Measurements from ENCODE around the gene TKT. TPM values are rescaled to one million over a fixed set of nuclear protein-coding genes. Genes with fewer than 3 reads are reported as not detected.

TKT gene
- total and polyA plus RNA-seq, 2 experiments from 2014 or later = 584 to 1,411 TPM

- H3K27ac Mint-ChIP-seq = peak overlapping the region; percentile 48; the same call in 1 of the 2 replicates
Observed at GRCh38 chr3:53232641-53233377, 23.0 kb downstream of the TKT start.

More at GRCh38 chr3:53232641-53233377, 23.0 kb downstream of the TKT start:
- Mint-ChIP-seq H3K36me3 (ENCODE audit: low read depth) (peaks cover 100% of the 10 kb centered on the region), H3K4me3 (no peak overlapping the region), H3K4me1 (peaks cover 19% of the 10 kb centered on the region), H3K9me3 (no peaks in the 10 kb centered on the region), H3K27me3 (ENCODE audit: insufficient read depth, low read depth, poor library complexity) (peaks cover 29% of the 10 kb centered on the region)
- Histone ChIP-seq H3K27ac (ENCODE audit: low read depth) (peak overlapping the region; percentile 70; the same call in 1 of the 2 replicates), H2AFZ (no peak overlapping the region), H3K9me2 (ENCODE audit: insufficient read depth) (no peaks in the 10 kb centered on the region), H3K79me2 (replicated peaks; ENCODE audit: insufficient read depth) (peaks cover 15% of the 10 kb centered on the region), H3F3A (replicated peaks; ENCODE audit: low read depth) (peaks cover 73% of the 10 kb centered on the region), H3K27me3 (ENCODE audit: insufficient read depth) (no peaks in the 10 kb centered on the region), H3K4me2 (no peak overlapping the region), H4K20me1 (replicated peaks; ENCODE audit: insufficient read depth) (peaks cover 61% of the 10 kb centered on the region), H3K4me3 (no peak overlapping the region), H3K4me1 (ENCODE audit: insufficient read depth) (0 out of 2 replicates have a peak, but pooled peaks cover 3% of the 10 kb centered on the region), H3K36me3 (ENCODE audit: insufficient read depth) (peaks cover 64% of the 10 kb centered on the region)
- TF ChIP-seq, protein P1, sequence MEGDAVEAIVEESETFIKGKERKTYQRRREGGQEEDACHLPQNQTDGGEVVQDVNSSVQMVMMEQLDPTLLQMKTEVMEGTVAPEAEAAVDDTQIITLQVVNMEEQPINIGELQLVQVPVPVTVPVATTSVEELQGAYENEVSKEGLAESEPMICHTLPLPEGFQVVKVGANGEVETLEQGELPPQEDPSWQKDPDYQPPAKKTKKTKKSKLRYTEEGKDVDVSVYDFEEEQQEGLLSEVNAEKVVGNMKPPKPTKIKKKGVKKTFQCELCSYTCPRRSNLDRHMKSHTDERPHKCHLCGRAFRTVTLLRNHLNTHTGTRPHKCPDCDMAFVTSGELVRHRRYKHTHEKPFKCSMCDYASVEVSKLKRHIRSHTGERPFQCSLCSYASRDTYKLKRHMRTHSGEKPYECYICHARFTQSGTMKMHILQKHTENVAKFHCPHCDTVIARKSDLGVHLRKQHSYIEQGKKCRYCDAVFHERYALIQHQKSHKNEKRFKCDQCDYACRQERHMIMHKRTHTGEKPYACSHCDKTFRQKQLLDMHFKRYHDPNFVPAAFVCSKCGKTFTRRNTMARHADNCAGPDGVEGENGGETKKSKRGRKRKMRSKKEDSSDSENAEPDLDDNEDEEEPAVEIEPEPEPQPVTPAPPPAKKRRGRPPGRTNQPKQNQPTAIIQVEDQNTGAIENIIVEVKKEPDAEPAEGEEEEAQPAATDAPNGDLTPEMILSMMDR (conservative IDR thresholded peaks at IDR 0.05; ENCODE audit: low read depth in 2 of 2) = no peak
- TF ChIP-seq NANOG (IDR thresholded peaks at IDR 0.05; ENCODE audit: borderline replicate concordance) (no peak), EZH2phosphoT487 (IDR thresholded peaks at IDR 0.05; ENCODE audit: unreplicated experiment) (no peak), ZNF114 (CRISPR knock-in tag; IDR thresholded peaks at IDR 0.05) (no peak), REST (IDR thresholded peaks at IDR 0.05; ENCODE audit: unreplicated experiment) (no peak), ZNF331 (CRISPR knock-in tag; IDR thresholded peaks at IDR 0.05; ENCODE audit: low read depth) (no peak)
- TF ChIP-seq, protein P2, sequence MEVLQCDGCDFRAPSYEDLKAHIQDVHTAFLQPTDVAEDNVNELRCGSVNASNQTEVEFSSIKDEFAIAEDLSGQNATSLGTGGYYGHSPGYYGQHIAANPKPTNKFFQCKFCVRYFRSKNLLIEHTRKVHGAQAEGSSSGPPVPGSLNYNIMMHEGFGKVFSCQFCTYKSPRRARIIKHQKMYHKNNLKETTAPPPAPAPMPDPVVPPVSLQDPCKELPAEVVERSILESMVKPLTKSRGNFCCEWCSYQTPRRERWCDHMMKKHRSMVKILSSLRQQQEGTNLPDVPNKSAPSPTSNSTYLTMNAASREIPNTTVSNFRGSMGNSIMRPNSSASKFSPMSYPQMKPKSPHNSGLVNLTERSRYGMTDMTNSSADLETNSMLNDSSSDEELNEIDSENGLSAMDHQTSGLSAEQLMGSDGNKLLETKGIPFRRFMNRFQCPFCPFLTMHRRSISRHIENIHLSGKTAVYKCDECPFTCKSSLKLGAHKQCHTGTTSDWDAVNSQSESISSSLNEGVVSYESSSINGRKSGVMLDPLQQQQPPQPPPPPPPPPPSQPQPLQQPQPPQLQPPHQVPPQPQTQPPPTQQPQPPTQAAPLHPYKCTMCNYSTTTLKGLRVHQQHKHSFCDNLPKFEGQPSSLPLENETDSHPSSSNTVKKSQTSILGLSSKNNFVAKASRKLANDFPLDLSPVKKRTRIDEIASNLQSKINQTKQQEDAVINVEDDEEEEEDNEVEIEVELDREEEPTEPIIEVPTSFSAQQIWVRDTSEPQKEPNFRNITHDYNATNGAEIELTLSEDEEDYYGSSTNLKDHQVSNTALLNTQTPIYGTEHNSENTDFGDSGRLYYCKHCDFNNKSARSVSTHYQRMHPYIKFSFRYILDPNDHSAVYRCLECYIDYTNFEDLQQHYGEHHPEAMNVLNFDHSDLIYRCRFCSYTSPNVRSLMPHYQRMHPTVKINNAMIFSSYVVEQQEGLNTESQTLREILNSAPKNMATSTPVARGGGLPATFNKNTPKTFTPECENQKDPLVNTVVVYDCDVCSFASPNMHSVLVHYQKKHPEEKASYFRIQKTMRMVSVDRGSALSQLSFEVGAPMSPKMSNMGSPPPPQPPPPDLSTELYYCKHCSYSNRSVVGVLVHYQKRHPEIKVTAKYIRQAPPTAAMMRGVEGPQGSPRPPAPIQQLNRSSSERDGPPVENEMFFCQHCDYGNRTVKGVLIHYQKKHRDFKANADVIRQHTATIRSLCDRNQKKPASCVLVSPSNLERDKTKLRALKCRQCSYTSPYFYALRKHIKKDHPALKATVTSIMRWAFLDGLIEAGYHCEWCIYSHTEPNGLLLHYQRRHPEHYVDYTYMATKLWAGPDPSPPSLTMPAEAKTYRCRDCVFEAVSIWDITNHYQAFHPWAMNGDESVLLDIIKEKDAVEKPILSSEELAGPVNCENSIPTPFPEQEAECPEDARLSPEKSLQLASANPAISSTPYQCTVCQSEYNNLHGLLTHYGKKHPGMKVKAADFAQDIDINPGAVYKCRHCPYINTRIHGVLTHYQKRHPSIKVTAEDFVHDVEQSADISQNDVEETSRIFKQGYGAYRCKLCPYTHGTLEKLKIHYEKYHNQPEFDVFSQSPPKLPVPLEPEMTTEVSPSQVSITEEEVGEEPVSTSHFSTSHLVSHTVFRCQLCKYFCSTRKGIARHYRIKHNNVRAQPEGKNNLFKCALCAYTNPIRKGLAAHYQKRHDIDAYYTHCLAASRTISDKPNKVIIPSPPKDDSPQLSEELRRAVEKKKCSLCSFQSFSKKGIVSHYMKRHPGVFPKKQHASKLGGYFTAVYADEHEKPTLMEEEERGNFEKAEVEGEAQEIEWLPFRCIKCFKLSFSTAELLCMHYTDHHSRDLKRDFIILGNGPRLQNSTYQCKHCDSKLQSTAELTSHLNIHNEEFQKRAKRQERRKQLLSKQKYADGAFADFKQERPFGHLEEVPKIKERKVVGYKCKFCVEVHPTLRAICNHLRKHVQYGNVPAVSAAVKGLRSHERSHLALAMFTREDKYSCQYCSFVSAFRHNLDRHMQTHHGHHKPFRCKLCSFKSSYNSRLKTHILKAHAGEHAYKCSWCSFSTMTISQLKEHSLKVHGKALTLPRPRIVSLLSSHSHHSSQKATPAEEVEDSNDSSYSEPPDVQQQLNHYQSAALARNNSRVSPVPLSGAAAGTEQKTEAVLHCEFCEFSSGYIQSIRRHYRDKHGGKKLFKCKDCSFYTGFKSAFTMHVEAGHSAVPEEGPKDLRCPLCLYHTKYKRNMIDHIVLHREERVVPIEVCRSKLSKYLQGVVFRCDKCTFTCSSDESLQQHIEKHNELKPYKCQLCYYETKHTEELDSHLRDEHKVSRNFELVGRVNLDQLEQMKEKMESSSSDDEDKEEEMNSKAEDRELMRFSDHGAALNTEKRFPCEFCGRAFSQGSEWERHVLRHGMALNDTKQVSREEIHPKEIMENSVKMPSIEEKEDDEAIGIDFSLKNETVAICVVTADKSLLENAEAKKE (CRISPR knock-in tag; IDR thresholded peaks at IDR 0.05) = no peak
- ATAC-seq (no peak), DNase-seq (ENCODE audit: low spot score) (no peak)
